Liver (tissue), 9 donors: ENCODE data around the gene CELSR1. TPM values are rescaled to one million over a fixed set of nuclear protein-coding genes. Genes with fewer than 3 reads are reported as not detected.

Source experiments
- DNase-seq: peaks from one replicate; pipeline ENCODE4 v3.0.0-alpha.2; 2017; ENCODE audit warnings: low spot score
- H3K27ac ChIP-seq, 2 donors: one replicate each; pipeline ENCODE4 v1.7.0; 2013; ENCODE audit warnings: inconsistent platforms in 2 of 2, low read length in 2 of 2, control low read depth in 1 of 2, low read depth in 1 of 2, mild to moderate bottlenecking in 1 of 2
- H3K27me3 ChIP-seq, 4 donors: one replicate each; pipeline versions ENCODE4 v1.6.1 to v1.7.0; 2013; ENCODE audit warnings: low read length in 3 of 4, inconsistent platforms in 1 of 4, mild to moderate bottlenecking in 1 of 4, moderate library complexity in 1 of 4; ENCODE audit not compliant: control insufficient read depth in 4 of 4, insufficient read depth in 4 of 4
- H3K36me3 ChIP-seq, 4 donors: one replicate each; pipeline versions ENCODE4 v1.6.1 to v1.7.0; 2013; ENCODE audit warnings: low read length in 3 of 4, mild to moderate bottlenecking in 3 of 4, low read depth in 1 of 4, moderate library complexity in 1 of 4; ENCODE audit not compliant: control insufficient read depth in 4 of 4, insufficient read depth in 3 of 4
- H3K4me1 ChIP-seq, 4 donors: one replicate each; pipeline versions ENCODE4 v1.6.1 to v1.7.0; 2013; ENCODE audit warnings: low read length in 3 of 4, mild to moderate bottlenecking in 3 of 4, moderate library complexity in 1 of 4; ENCODE audit not compliant: control insufficient read depth in 4 of 4, insufficient read depth in 4 of 4
- H3K4me3 ChIP-seq, 3 donors: one replicate each; pipeline versions ENCODE4 v1.6.1 to v1.7.0; 2013; ENCODE audit warnings: low read length in 3 of 3, control low read depth in 1 of 3, low read depth in 1 of 3, mild to moderate bottlenecking in 1 of 3
- H3K9ac ChIP-seq, 2 donors: one replicate each; pipeline ENCODE4 v1.7.0; 2013; ENCODE audit warnings: low read length in 2 of 2, mild to moderate bottlenecking in 2 of 2, moderate library complexity in 2 of 2, control low read depth in 1 of 2, low read depth in 1 of 2
- H3K9me3 ChIP-seq, 4 donors: one replicate each; pipeline versions ENCODE4 v1.6.1 to v1.7.0; 2013; ENCODE audit warnings: low read length in 3 of 4; ENCODE audit not compliant: control insufficient read depth in 4 of 4
- EGR1 ChIP-seq, 2 donors: IDR thresholded peaks; 2 replicates each; pipeline ENCODE4 v1.6.1; 2016 to 2018; ENCODE audit warnings: antibody characterized with exemption in 2 of 2, low read depth in 2 of 2
- FOXA1 ChIP-seq: IDR thresholded peaks from 2 replicates; pipeline ENCODE4 v1.6.1; 2016; ENCODE audit warnings: antibody characterized with exemption
- FOXA2 ChIP-seq: IDR thresholded peaks from 2 replicates; pipeline ENCODE4 v1.6.1; 2016; ENCODE audit warnings: antibody characterized with exemption
- GABPA ChIP-seq, 2 donors: IDR thresholded peaks in 1 of 2; conservative IDR thresholded peaks in 1 of 2; 2 replicates each; pipeline ENCODE4 v1.6.1; 2016; ENCODE audit warnings: antibody characterized with exemption in 2 of 2, mild to moderate bottlenecking in 1 of 2, moderate library complexity in 1 of 2
- HNF4A ChIP-seq, 2 donors: conservative IDR thresholded peaks; 2 replicates each; pipeline ENCODE4 v1.6.1; 2016; ENCODE audit warnings: antibody characterized with exemption in 2 of 2, mild to moderate bottlenecking in 2 of 2
- HNF4G ChIP-seq: IDR thresholded peaks from 2 replicates; pipeline ENCODE4 v1.6.1; 2016; ENCODE audit warnings: antibody characterized with exemption
- JUND ChIP-seq, 2 donors: IDR thresholded peaks; 2 replicates each; pipeline ENCODE4 v1.6.1; 2016; ENCODE audit warnings: antibody characterized with exemption in 2 of 2
- MAX ChIP-seq: IDR thresholded peaks from 2 replicates; pipeline ENCODE4 v1.6.1; 2016; ENCODE audit warnings: antibody characterized with exemption
- NR2F2 ChIP-seq: IDR thresholded peaks from 2 replicates; pipeline ENCODE4 v1.6.1; 2016; ENCODE audit warnings: antibody characterized with exemption
- RAD21 ChIP-seq, 2 donors: IDR thresholded peaks; 2 replicates each; pipeline ENCODE4 v1.6.1; 2016; ENCODE audit warnings: antibody characterized with exemption in 2 of 2, mild to moderate bottlenecking in 2 of 2
- REST ChIP-seq: IDR thresholded peaks from 2 replicates; pipeline ENCODE4 v1.6.1; 2016; ENCODE audit warnings: antibody characterized with exemption, mild to moderate bottlenecking
- RXRA ChIP-seq, 2 donors: IDR thresholded peaks; 2 replicates each; pipeline ENCODE4 v1.6.1; 2017 to 2018; ENCODE audit warnings: antibody characterized with exemption in 2 of 2, mild to moderate bottlenecking in 1 of 2
- SP1 ChIP-seq: IDR thresholded peaks from 2 replicates; pipeline ENCODE4 v1.6.1; 2018; ENCODE audit warnings: antibody characterized with exemption, mild to moderate bottlenecking
- TAF1 ChIP-seq: conservative IDR thresholded peaks from 2 replicates; pipeline ENCODE4 v1.6.1; 2016; ENCODE audit warnings: antibody characterized with exemption, mild to moderate bottlenecking
- YY1 ChIP-seq: IDR thresholded peaks from 2 replicates; pipeline ENCODE4 v1.6.1; 2016; ENCODE audit warnings: antibody characterized with exemption, mild to moderate bottlenecking
- ZBTB33 ChIP-seq: IDR thresholded peaks from 2 replicates; pipeline ENCODE4 v1.6.1; 2016; ENCODE audit warnings: antibody characterized with exemption
- WGBS: extraction: QIAGEN DNeasy Blood & Tissue Kit; methylation state at CpG from one replicate; pipeline ENCODE4 v1.1.7; 2013; 5-methylcytosine and 5-hydroxymethylcytosine counted together
- polyA plus RNA-seq, 2 donors: library from polyadenylated mRNA; stranded (reverse) in 1 of 2; unstranded in 1 of 2; fragments of 200-250 nt in 1 of 2; fragments of >200 nt in 1 of 2; fragmentation: Nextera tagmentation in 1 of 2; extraction: Ambion mirVana in 1 of 2; gene quantifications; one replicate each; pipeline versions ENCODE4 v1.2.1 to v1.2.3, GENCODE V29; 2013 to 2015
- total RNA-seq, 2 donors: library from RNA; depleted of rRNA; stranded (reverse); fragments of >200 nt; gene quantifications; one replicate each; pipeline ENCODE4 v1.2.3, GENCODE V29; 2014
- TF ChIP-seq, protein P1 (sequence below): fragments of 150-350 bp; IDR thresholded peaks from 2 replicates; pipeline ENCODE4 v1.5.1; 2017; ENCODE audit warnings: improper control_type of control experiment, low read depth, low read length; ENCODE audit not compliant: missing input control
- TF ChIP-seq, protein P2 (sequence below): IDR thresholded peaks from 2 replicates; pipeline ENCODE4 v1.6.1; 2016; ENCODE audit warnings: antibody characterized with exemption
- donor health status: healthy.
- donor health status: healthy.
- donor health status: healthy.
- donor health status: healthy.
- donor health status: healthy.

Gene CELSR1
- total and polyA plus RNA-seq, 4 donors: 0.37 to 1.6 (median 1.3) TPM

DNA sequence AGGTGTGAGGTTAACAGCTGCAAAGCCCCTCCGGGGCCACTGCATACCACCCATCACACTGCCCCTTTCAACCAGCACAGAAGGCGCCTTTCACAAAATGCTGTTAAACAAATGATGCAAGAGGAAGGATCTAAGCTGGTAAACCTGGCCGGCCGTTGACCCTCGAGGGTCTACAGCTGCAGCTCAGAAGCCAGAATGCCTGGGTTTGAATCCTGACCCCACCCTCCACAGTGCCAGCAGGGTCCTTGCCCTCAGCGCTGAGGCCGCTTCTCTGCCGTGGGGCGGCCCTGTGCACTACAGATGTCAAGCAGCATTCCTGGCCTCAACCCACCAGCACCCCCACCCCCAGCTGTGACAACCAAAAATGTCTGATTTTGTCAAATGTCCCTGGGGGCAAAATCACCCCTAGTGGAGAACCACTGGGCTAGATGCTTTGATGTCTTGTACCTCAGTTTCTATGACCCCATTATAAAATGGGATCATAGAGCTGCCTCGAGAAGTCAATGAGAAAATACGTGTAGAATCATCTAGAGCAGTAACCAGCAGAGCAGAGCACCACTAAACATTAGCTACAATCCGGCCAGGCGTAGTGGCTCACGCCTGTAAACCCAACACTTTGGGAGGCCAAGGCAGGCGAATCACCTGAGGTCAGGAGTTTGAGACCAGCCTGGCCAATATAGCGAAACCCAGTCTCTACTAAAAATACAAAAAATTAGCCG, 77.9 kb downstream of the CELSR1 start:
- Histone ChIP-seq H3K27me3 (no peaks in the 10 kb centered on the region), H3K4me1 (no peaks in the 10 kb centered on the region), H3K4me3 (no peak overlapping the region), H3K9me3 (no peaks in the 10 kb centered on the region), H3K9ac (no peak overlapping the region), H3K36me3 (no peaks in the 10 kb centered on the region), H3K27ac (no peak overlapping the region)
- TF ChIP-seq RXRA (IDR thresholded peaks at IDR 0.05): no peak
- TF ChIP-seq MAX: no peak
- TF ChIP-seq, protein P1, sequence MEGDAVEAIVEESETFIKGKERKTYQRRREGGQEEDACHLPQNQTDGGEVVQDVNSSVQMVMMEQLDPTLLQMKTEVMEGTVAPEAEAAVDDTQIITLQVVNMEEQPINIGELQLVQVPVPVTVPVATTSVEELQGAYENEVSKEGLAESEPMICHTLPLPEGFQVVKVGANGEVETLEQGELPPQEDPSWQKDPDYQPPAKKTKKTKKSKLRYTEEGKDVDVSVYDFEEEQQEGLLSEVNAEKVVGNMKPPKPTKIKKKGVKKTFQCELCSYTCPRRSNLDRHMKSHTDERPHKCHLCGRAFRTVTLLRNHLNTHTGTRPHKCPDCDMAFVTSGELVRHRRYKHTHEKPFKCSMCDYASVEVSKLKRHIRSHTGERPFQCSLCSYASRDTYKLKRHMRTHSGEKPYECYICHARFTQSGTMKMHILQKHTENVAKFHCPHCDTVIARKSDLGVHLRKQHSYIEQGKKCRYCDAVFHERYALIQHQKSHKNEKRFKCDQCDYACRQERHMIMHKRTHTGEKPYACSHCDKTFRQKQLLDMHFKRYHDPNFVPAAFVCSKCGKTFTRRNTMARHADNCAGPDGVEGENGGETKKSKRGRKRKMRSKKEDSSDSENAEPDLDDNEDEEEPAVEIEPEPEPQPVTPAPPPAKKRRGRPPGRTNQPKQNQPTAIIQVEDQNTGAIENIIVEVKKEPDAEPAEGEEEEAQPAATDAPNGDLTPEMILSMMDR: no peak
- TF ChIP-seq TAF1: no peak
- TF ChIP-seq EGR1 (IDR thresholded peaks at IDR 0.05; ENCODE audit: low read depth in 2 of 2): no peak
- no peak for TF ChIP-seq SP1
- no peak for TF ChIP-seq NR2F2
- TF ChIP-seq HNF4A (conservative IDR thresholded peaks at IDR 0.05): no peak
- 90% methylated on average over 17 of the region's 17 CpGs for WGBS
- no peak for DNase-seq

DNA sequence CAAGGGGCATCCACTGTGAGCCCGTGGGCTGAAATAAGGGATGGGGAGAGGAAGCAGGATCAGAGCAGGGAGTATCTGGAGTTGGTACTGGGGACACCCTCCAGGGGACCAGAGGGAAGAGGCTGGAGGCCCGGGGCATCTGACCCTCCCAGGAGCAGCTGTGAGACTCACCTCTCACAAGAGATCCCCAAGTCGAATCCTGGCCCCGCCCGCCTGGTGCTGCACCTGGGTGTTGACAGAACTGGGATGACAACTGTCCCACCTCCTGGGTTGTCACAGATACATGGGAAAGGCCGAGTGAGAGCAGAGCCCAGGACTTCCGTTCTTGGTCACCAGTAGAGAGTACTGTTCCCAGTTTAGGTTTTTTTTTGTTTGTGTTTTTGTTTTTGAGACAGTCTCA, 78.9 kb downstream of the CELSR1 start:
- 86% methylated on average over 7 of the region's 7 CpGs for WGBS
- no peak for DNase-seq
- TF ChIP-seq FOXA2: no peak
- TF ChIP-seq FOXA1: no peak
- TF ChIP-seq MAX: no peak
- TF ChIP-seq JUND (IDR thresholded peaks at IDR 0.05): no peak
- no peak for TF ChIP-seq RAD21 (IDR thresholded peaks at IDR 0.05)
- no peak for TF ChIP-seq RXRA (IDR thresholded peaks at IDR 0.05)
- no peak for TF ChIP-seq EGR1 (IDR thresholded peaks at IDR 0.05; ENCODE audit: low read depth in 2 of 2)
- no peak for TF ChIP-seq TAF1
- TF ChIP-seq HNF4A (conservative IDR thresholded peaks at IDR 0.05): no peak
- TF ChIP-seq NR2F2: no peak
- TF ChIP-seq GABPA (IDR thresholded peaks at IDR 0.05 in 1 of 2, conservative IDR thresholded peaks at IDR 0.05 in 1 of 2): no peak
- no peak for TF ChIP-seq SP1
- TF ChIP-seq, protein P2, sequence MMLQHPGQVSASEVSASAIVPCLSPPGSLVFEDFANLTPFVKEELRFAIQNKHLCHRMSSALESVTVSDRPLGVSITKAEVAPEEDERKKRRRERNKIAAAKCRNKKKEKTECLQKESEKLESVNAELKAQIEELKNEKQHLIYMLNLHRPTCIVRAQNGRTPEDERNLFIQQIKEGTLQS: no peak
- TF ChIP-seq HNF4G: no peak
- TF ChIP-seq REST: no peak
- TF ChIP-seq, protein P1: no peak
- TF ChIP-seq YY1: no peak
- no peak for TF ChIP-seq ZBTB33

More for the DNA sequence above, 78.9 kb downstream of the CELSR1 start:
- Histone ChIP-seq H3K36me3 (no peaks in the 10 kb centered on the region), H3K9ac (no peak overlapping the region), H3K27ac (no peak overlapping the region), H3K4me3 (no peak overlapping the region), H3K9me3 (no peaks in the 10 kb centered on the region), H3K4me1 (peaks cover 0 to 4% (median 0%) of the 10 kb centered on the region in 4 donors), H3K27me3 (no peaks in the 10 kb centered on the region)
